Brain microvascular endothelial cell (primary cell): Measurements from ENCODE around the gene NXNL1.

Experiments used
- DNase-seq: peaks from one replicate; pipeline ENCODE4 v3.0.0-alpha.2; 2020
- H3K27ac ChIP-seq: fragments of 250-450 bp; sonication (Bioruptor Pico); 2 replicates; pipeline ENCODE4 v1.5.1; 2020; ENCODE audit warnings: mild to moderate bottlenecking, moderate library complexity
- H3K27me3 ChIP-seq: fragments of 250-450 bp; sonication (Bioruptor Pico); replicated peaks from 2 replicates; pipeline ENCODE4 v1.5.1; 2020; ENCODE audit warnings: mild to moderate bottlenecking
- H3K36me3 ChIP-seq: fragments of 250-450 bp; sonication (Bioruptor Pico); replicated peaks from 2 replicates; pipeline ENCODE4 v1.5.1; 2020; ENCODE audit warnings: mild to moderate bottlenecking
- H3K4me3 ChIP-seq: 2 replicates; pipeline ENCODE4 v1.5.1; 2011; ENCODE audit warnings: low read depth, mild to moderate bottlenecking, control low read depth, low read length, moderate library complexity
- CTCF ChIP-seq: IDR thresholded peaks from 2 replicates; pipeline ENCODE4 v1.5.1; 2011; ENCODE audit warnings: low read depth, mild to moderate bottlenecking, moderate library complexity, low read length, control low read depth, inconsistent platforms; ENCODE audit errors: missing control alignments
- in situ Hi-C: cut with HindIII; loops from 2 replicates; pipeline ENCODE4 v1.10.0; 2017; ENCODE audit warnings: low sequenced_read_pairs, low pct_ligation_motif_present

The NXNL1 gene

GRCh38 chr19:17447704-17448130 lies 13.0 kb downstream of the NXNL1 start:
- Histone ChIP-seq H3K27ac (no peak overlapping the region), H3K36me3 (no peaks in the 10 kb centered on the region), H3K4me3 (no peak overlapping the region), H3K27me3 (peaks cover 13% of the 10 kb centered on the region)
- in situ Hi-C loops = no loop called here
- TF ChIP-seq CTCF = no peak
- no peak for DNase-seq

GRCh38 chr19:17445526-17446165 lies 15.1 kb downstream of the NXNL1 start:
- no peak for TF ChIP-seq CTCF
- DNase-seq = no peak
- in situ Hi-C loops = no loop called here
- Histone ChIP-seq H3K27me3 (peaks cover 13% of the 10 kb centered on the region), H3K27ac (no peak overlapping the region), H3K4me3 (no peak overlapping the region), H3K36me3 (no peaks in the 10 kb centered on the region)

- H3K4me3 ChIP-seq = no peak overlapping the region
- TF ChIP-seq CTCF = peak; percentile 70
- no peak overlapping the region for H3K27ac ChIP-seq
- no peaks in the 10 kb centered on the region for H3K27me3 ChIP-seq
- H3K36me3 ChIP-seq = no peaks in the 10 kb centered on the region
- in situ Hi-C loops = no loop called here
- DNase-seq = no peak
Observed at GRCh38 chr19:17441241-17442021, 19.3 kb downstream of the NXNL1 start.

GRCh38 chr19:17436874-17437267 lies 23.9 kb downstream of the NXNL1 start:
- Histone ChIP-seq H3K4me3 (no peak overlapping the region), H3K36me3 (no peaks in the 10 kb centered on the region), H3K27ac (no peak overlapping the region), H3K27me3 (no peaks in the 10 kb centered on the region)
- no peak for DNase-seq
- in situ Hi-C loops = no loop called here
- no peak for TF ChIP-seq CTCF

GRCh38 chr19:17436094-17436873 lies 24.4 kb downstream of the NXNL1 start:
- Histone ChIP-seq H3K27ac (no peak overlapping the region), H3K27me3 (no peaks in the 10 kb centered on the region), H3K36me3 (no peaks in the 10 kb centered on the region), H3K4me3 (no peak overlapping the region)
- in situ Hi-C loops = no loop called here
- no peak for DNase-seq
- TF ChIP-seq CTCF = no peak
